ENCODE results near the gene MTURN.

GRCh38 chr7:30142710-30143109, 7.9 kb downstream of the MTURN start:
- TF ChIP-seq CTCF (IDR thresholded peaks at IDR 0.05) (no peak), POLR2A (IDR thresholded peaks at IDR 0.05) (no peak)

Measured in adrenal gland (tissue), 5 donors.